HG02678 (cell line): ENCODE data around the gene ETV3.

Experiments used
- ATAC-seq: cut with Tn5 transposase; IDR thresholded peaks from one replicate; pipeline ENCODE4 v1.9.1; 2021; ENCODE audit warnings: mild to moderate bottlenecking, moderate library complexity; ENCODE audit not compliant: unreplicated experiment

Gene ETV3

GRCh38 chr1:157095091-157095490, 43.1 kb downstream of the ETV3 start:
- ATAC-seq = no peak

- ATAC-seq = no peak
Observed at GRCh38 chr1:157092831-157093230, 45.4 kb downstream of the ETV3 start.

- ATAC-seq = no peak
Observed at GRCh38 chr1:157091668-157092273, 46.4 kb downstream of the ETV3 start.

- ATAC-seq = no peak
Observed at GRCh38 chr1:157091186-157091585, 47.0 kb downstream of the ETV3 start.

- no peak for ATAC-seq
Observed at GRCh38 chr1:157090771-157091170, 47.4 kb downstream of the ETV3 start.

GRCh38 chr1:157090196-157090647, 48.0 kb downstream of the ETV3 start:
- peak; percentile 52 for ATAC-seq

GRCh38 chr1:157089789-157090188, 48.4 kb downstream of the ETV3 start:
- ATAC-seq = no peak

GRCh38 chr1:157088607-157089006, 49.6 kb downstream of the ETV3 start:
- ATAC-seq = no peak

GRCh38 chr1:157087030-157087429, 51.2 kb downstream of the ETV3 start:
- ATAC-seq = no peak

GRCh38 chr1:157086299-157086698, 51.9 kb downstream of the ETV3 start:
- ATAC-seq = no peak

- no peak for ATAC-seq
Observed at GRCh38 chr1:157085421-157085820, 52.8 kb downstream of the ETV3 start.

- no peak for ATAC-seq
Observed at GRCh38 chr1:157084720-157085119, 53.5 kb downstream of the ETV3 start.

GRCh38 chr1:157081707-157082106, 56.5 kb downstream of the ETV3 start:
- no peak for ATAC-seq

GRCh38 chr1:157080714-157081113, 57.5 kb downstream of the ETV3 start:
- ATAC-seq = no peak

- no peak for ATAC-seq
Observed at GRCh38 chr1:157077394-157077793, 60.8 kb downstream of the ETV3 start.

GRCh38 chr1:157073944-157074685, 64.1 kb downstream of the ETV3 start:
- ATAC-seq = no peak
